Mucosa of stomach (tissue), 1 donor: Measurements from ENCODE around the gene ERGIC1.

ENCODE experiments used
- H3K27me3 ChIP-seq: one replicate; pipeline ENCODE4 v1.7.0; 2013; ENCODE audit warnings: mild to moderate bottlenecking, low read length; ENCODE audit not compliant: control insufficient read depth, insufficient read depth
- H3K36me3 ChIP-seq: one replicate; pipeline ENCODE4 v1.7.0; 2013; ENCODE audit warnings: low read length; ENCODE audit not compliant: control insufficient read depth, insufficient read depth
- H3K4me1 ChIP-seq: one replicate; pipeline ENCODE4 v1.7.0; 2013; ENCODE audit warnings: mild to moderate bottlenecking, low read length; ENCODE audit not compliant: control insufficient read depth, insufficient read depth
- H3K4me3 ChIP-seq: one replicate; pipeline ENCODE4 v1.7.0; 2013; ENCODE audit warnings: low read length
- H3K9ac ChIP-seq: one replicate; pipeline ENCODE4 v1.7.0; 2013; ENCODE audit warnings: mild to moderate bottlenecking, low read length, moderate library complexity
- H3K9me3 ChIP-seq: one replicate; pipeline ENCODE4 v1.7.0; 2013; ENCODE audit warnings: mild to moderate bottlenecking, low read length, moderate library complexity; ENCODE audit not compliant: control insufficient read depth
- donor health status: Pancreatic carcinoma.

Gene ERGIC1

GRCh38 chr5:172920995-172921394, 86.9 kb downstream of the ERGIC1 start:
- Histone ChIP-seq H3K4me3 (no peak overlapping the region), H3K36me3 (peaks cover 30% of the 10 kb centered on the region), H3K27me3 (no peaks in the 10 kb centered on the region), H3K4me1 (peaks cover 13% of the 10 kb centered on the region), H3K9ac (no peak overlapping the region), H3K9me3 (no peaks in the 10 kb centered on the region)

- Histone ChIP-seq H3K4me3 (no peak overlapping the region), H3K4me1 (peaks cover 13% of the 10 kb centered on the region), H3K9ac (no peak overlapping the region), H3K9me3 (no peaks in the 10 kb centered on the region), H3K36me3 (peaks cover 33% of the 10 kb centered on the region), H3K27me3 (no peaks in the 10 kb centered on the region)
Observed at GRCh38 chr5:172921906-172922305, 87.9 kb downstream of the ERGIC1 start.

- Histone ChIP-seq H3K36me3 (peaks cover 35% of the 10 kb centered on the region), H3K9me3 (no peaks in the 10 kb centered on the region), H3K27me3 (no peaks in the 10 kb centered on the region), H3K9ac (no peak overlapping the region), H3K4me3 (no peak overlapping the region), H3K4me1 (peaks cover 6% of the 10 kb centered on the region)
Observed at GRCh38 chr5:172923539-172923938, 89.5 kb downstream of the ERGIC1 start.

GRCh38 chr5:172925336-172925948, 91.4 kb downstream of the ERGIC1 start:
- Histone ChIP-seq H3K9me3 (no peaks in the 10 kb centered on the region), H3K9ac (no peak overlapping the region), H3K36me3 (peaks cover 20% of the 10 kb centered on the region), H3K4me3 (no peak overlapping the region), H3K4me1 (no peaks in the 10 kb centered on the region), H3K27me3 (no peaks in the 10 kb centered on the region)

- H3K27me3 ChIP-seq: no peaks in the 10 kb centered on the region
- no peaks in the 10 kb centered on the region for H3K9me3 ChIP-seq
- H3K36me3 ChIP-seq: peaks cover 20% of the 10 kb centered on the region
- H3K9ac ChIP-seq: no peak overlapping the region
- H3K4me1 ChIP-seq: no peaks in the 10 kb centered on the region
- H3K4me3 ChIP-seq: no peak overlapping the region
Observed at GRCh38 chr5:172926008-172926523, 92.0 kb downstream of the ERGIC1 start.

GRCh38 chr5:172926796-172927195, 92.7 kb downstream of the ERGIC1 start:
- H3K9ac ChIP-seq: no peak overlapping the region
- H3K4me3 ChIP-seq: no peak overlapping the region
- peaks cover 15% of the 10 kb centered on the region for H3K36me3 ChIP-seq

GRCh38 chr5:172929371-172929838, 95.4 kb downstream of the ERGIC1 start:
- Histone ChIP-seq H3K27me3 (no peaks in the 10 kb centered on the region), H3K9ac (no peak overlapping the region), H3K4me3 (no peak overlapping the region), H3K4me1 (no peaks in the 10 kb centered on the region), H3K36me3 (peaks cover 13% of the 10 kb centered on the region), H3K9me3 (no peaks in the 10 kb centered on the region)

More at GRCh38 chr5:172926796-172927195, 92.7 kb downstream of the ERGIC1 start:
- Histone ChIP-seq H3K4me1 (no peaks in the 10 kb centered on the region), H3K9me3 (no peaks in the 10 kb centered on the region), H3K27me3 (no peaks in the 10 kb centered on the region)

- peaks cover 9% of the 10 kb centered on the region for H3K36me3 ChIP-seq
- no peak overlapping the region for H3K9ac ChIP-seq
Observed at GRCh38 chr5:172931001-172931536, 97.0 kb downstream of the ERGIC1 start.

GRCh38 chr5:172932313-172933017, 98.4 kb downstream of the ERGIC1 start:
- no peaks in the 10 kb centered on the region for H3K4me1 ChIP-seq
- H3K9ac ChIP-seq: no peak overlapping the region
- H3K27me3 ChIP-seq: no peaks in the 10 kb centered on the region
- H3K4me3 ChIP-seq: no peak overlapping the region
- H3K9me3 ChIP-seq: no peaks in the 10 kb centered on the region
- H3K36me3 ChIP-seq: peaks cover 4% of the 10 kb centered on the region

More at GRCh38 chr5:172931001-172931536, 97.0 kb downstream of the ERGIC1 start:
- no peaks in the 10 kb centered on the region for H3K4me1 ChIP-seq
- H3K9me3 ChIP-seq: no peaks in the 10 kb centered on the region
- no peaks in the 10 kb centered on the region for H3K27me3 ChIP-seq
- no peak overlapping the region for H3K4me3 ChIP-seq

- Histone ChIP-seq H3K36me3 (peaks cover 4% of the 10 kb centered on the region), H3K9me3 (no peaks in the 10 kb centered on the region), H3K4me3 (no peak overlapping the region), H3K9ac (no peak overlapping the region), H3K4me1 (no peaks in the 10 kb centered on the region), H3K27me3 (no peaks in the 10 kb centered on the region)
Observed at GRCh38 chr5:172933238-172933637, 99.2 kb downstream of the ERGIC1 start.

GRCh38 chr5:172935096-172935495, 101.0 kb downstream of the ERGIC1 start:
- Histone ChIP-seq H3K9ac (no peak overlapping the region), H3K36me3 (peaks cover 14% of the 10 kb centered on the region), H3K4me3 (no peak overlapping the region), H3K27me3 (no peaks in the 10 kb centered on the region), H3K9me3 (no peaks in the 10 kb centered on the region), H3K4me1 (no peaks in the 10 kb centered on the region)

GRCh38 chr5:172936401-172936800, 102.3 kb downstream of the ERGIC1 start:
- H3K36me3 ChIP-seq: peaks cover 21% of the 10 kb centered on the region
- no peaks in the 10 kb centered on the region for H3K27me3 ChIP-seq

More at GRCh38 chr5:172936401-172936800, 102.3 kb downstream of the ERGIC1 start:
- Histone ChIP-seq H3K9me3 (no peaks in the 10 kb centered on the region), H3K9ac (no peak overlapping the region), H3K4me1 (no peaks in the 10 kb centered on the region), H3K4me3 (no peak overlapping the region)
